Transverse colon (tissue), 4 donors: ENCODE measurements around the gene LGALS9. TPM values are rescaled to one million over a fixed set of nuclear protein-coding genes. Genes with fewer than 3 reads are reported as not detected.
"Not testable (repeated sequence)": the region's sequence is repeated elsewhere in the genome, so short reads cannot be mapped to it uniquely, and the experiment has no call there.

Experiments
- DNase-seq: peaks from one replicate; pipeline ENCODE4 v3.0.0-alpha.2; 2019
- H3K27ac ChIP-seq, 4 donors: fragments of 200-600 bp; sonication (generic); 2 replicates each; pipeline ENCODE4 v1.5.1; 2016 to 2018; ENCODE audit warnings: inconsistent platforms in 4 of 4
- H3K27me3 ChIP-seq: fragments of 200-600 bp; sonication (generic); 2 replicates; pipeline ENCODE4 v1.5.1; 2017; ENCODE audit warnings: inconsistent platforms
- H3K36me3 ChIP-seq, 4 donors: fragments of 200-600 bp; sonication (generic); 2 replicates each; pipeline ENCODE4 v1.5.1; 2017 to 2019; ENCODE audit warnings: inconsistent platforms in 4 of 4
- H3K4me1 ChIP-seq, 4 donors: fragments of 200-600 bp; sonication (generic); 2 replicates each; pipeline ENCODE4 v1.5.1; 2017 to 2020; ENCODE audit warnings: inconsistent platforms in 4 of 4
- H3K4me3 ChIP-seq, 4 donors: fragments of 200-600 bp; sonication (generic); 1 replicate in 1 of 4; 2 replicates in 3 of 4; pipeline versions ENCODE4 v1.5.1 to v1.6.1; 2017 to 2019; ENCODE audit warnings: inconsistent platforms in 4 of 4
- H3K9me3 ChIP-seq, 2 donors: fragments of 200-600 bp; sonication (generic); 2 replicates each; pipeline ENCODE4 v1.5.1; 2017 to 2019; ENCODE audit warnings: inconsistent platforms in 2 of 2
- CTCF ChIP-seq, 5 experiments: fragments of 200-600 bp in 3 of 5; fragments of 450-650 bp in 2 of 5; sonication (generic) in 3 of 5; IDR thresholded peaks; 1 replicate in 2 of 5; 2 replicates in 3 of 5; pipeline ENCODE4 v1.5.1; 2016 to 2017; ENCODE audit warnings: antibody characterized with exemption in 5 of 5, inconsistent platforms in 3 of 5, mild to moderate bottlenecking in 2 of 5, moderate library complexity in 1 of 5
- EP300 ChIP-seq: sonication (generic); formaldehyde crosslinking; IDR thresholded peaks from one replicate; pipeline ENCODE4 v1.6.1; 2017; ENCODE audit warnings: antibody characterized with exemption, low read depth
- POLR2A ChIP-seq: fragments of 450-650 bp; IDR thresholded peaks from one replicate; pipeline ENCODE4 v1.6.1; 2016; ENCODE audit warnings: antibody characterized with exemption, mild to moderate bottlenecking, moderate library complexity
- POLR2AphosphoS5 ChIP-seq, 3 donors: sonication (generic); formaldehyde crosslinking; IDR thresholded peaks; one replicate each; pipeline ENCODE4 v1.6.1; 2016; ENCODE audit warnings: antibody characterized with exemption in 3 of 3
- WGBS, 2 donors: methylation state at CpG; one replicate each; pipeline ENCODE4 v1.1.5; 2018; ENCODE audit warnings: low coverage in 1 of 2; 5-methylcytosine and 5-hydroxymethylcytosine counted together
- in situ Hi-C, 4 donors: fragments of 200-750 bp; cut with MboI; loops; one replicate each; pipeline versions ENCODE4 v1.15.0 to v1.15.1; 2017; ENCODE audit warnings: low sequenced_read_pairs in 3 of 4, low pct_ligation_motif_present in 1 of 4, low pct_unique_long_range_greater_than_20kb in 1 of 4
- intact Hi-C: fragments of 100-400 bp; cut with DNase I; formaldehyde crosslinking; loops from one replicate; pipeline ENCODE4 v1.15.1; 2023; ENCODE audit warnings: low total_unique reads
- small RNA-seq, 4 donors: library from RNA; depleted of rRNA; stranded (forward); fragments of <200 nt; gene quantifications; one replicate each; pipeline ENCODE3, GENCODE V24; 2016
- total RNA-seq, 4 donors: library from RNA; depleted of rRNA; stranded (reverse); fragments of >200 nt; gene quantifications; one replicate each; pipeline ENCODE4 v1.1.0, GENCODE V29; 2016

LGALS9 gene
- total RNA-seq, 4 donors from 2014 or later, result 245 to 463 (median 368) TPM

DNA sequence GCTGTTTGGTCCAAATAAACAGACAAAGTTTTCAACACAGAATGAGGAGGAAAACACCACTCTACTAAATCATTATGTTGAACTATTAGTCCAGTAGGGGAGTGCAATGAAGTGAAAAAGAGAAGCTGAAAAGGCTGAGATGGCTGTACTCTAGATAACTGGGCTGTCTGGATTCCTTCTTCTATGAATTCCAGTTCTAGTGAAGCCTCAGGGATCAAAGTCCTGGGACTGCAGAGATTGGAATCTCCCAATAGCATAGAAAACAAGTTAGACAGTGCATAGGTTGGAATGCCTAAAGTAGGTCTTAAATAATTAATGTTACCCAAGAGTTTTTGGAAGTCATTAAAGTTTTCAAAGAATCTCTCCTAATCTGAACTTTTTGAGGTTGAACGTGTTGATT lies 59.9 kb downstream of the LGALS9 start:
- Histone ChIP-seq H3K27ac (no peak overlapping the region), H3K9me3 (peaks cover 7 to 24% of the 10 kb centered on the region in 2 donors), H3K36me3 (no peaks in the 10 kb centered on the region), H3K4me3 (no peak overlapping the region), H3K27me3 (no peaks in the 10 kb centered on the region), H3K4me1 (no peaks in the 10 kb centered on the region)
- in situ Hi-C loops, result no loop called here
- intact Hi-C loops, result no loop called here
- no peak for DNase-seq
- 86 to 97% methylated on average over 1 of the region's 1 CpG for WGBS, 2 donors
- no peak for TF ChIP-seq POLR2A
- TF ChIP-seq CTCF (IDR thresholded peaks at IDR 0.05), result no peak
- no peak for TF ChIP-seq POLR2AphosphoS5 (IDR thresholded peaks at IDR 0.05)
- TF ChIP-seq EP300, result no peak

DNA sequence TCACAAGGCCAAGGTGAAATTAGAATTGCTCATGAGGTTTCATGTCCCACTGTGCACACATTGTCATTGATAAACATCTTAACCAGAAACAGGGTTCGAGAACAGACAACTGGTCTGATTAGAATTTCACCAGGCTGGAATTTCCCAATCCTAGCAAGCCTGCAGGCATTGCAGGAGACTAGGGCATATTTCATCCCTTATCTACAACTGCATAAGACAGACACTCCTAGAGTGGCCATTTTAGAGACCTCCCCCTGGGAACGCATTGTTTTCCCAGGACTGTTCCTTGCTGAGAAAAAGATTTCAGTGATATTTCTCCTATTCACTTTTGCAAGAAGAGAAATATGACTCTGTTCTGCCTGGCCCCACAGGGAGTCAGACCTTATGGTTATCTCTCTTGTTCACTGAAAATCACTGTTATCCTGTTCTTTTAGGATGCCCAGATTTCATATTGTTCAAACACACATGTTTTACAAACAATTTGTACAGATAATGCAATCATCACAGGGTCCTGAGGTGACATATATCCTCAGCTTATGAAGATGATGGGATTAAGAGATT lies 64.3 kb downstream of the LGALS9 start:
- H3K4me1 ChIP-seq, H3K4me3 ChIP-seq, H3K27ac ChIP-seq, H3K27me3 ChIP-seq, DNase-seq, in situ Hi-C loops, H3K36me3 ChIP-seq, intact Hi-C loops: not testable (repeated sequence)
- WGBS, 2 donors, result 69 to 70% methylated on average over 2 of the region's 2 CpGs
- peaks cover 0 to 17% of the 10 kb centered on the region in 2 donors for H3K9me3 ChIP-seq

Small RNA genes lying within 50 kb of the gene (small RNA-seq; reads per million reads assigned to genes)
- gene AC015688.1 (0 reads per million in 4 donors), gene AC015688.2 (0 reads per million in 4 donors), gene AC015688.5 (0 reads per million in 4 donors), gene CPDP1 (0 reads per million in 4 donors)

Other genes starting within 250 kb of the LGALS9 start
- 10 to 100 TPM in 3 of 4 donors, 1 to 10 TPM in 1; 8.2 to 55.7 (median 30.9) TPM for gene KSR1, start 174.7 kb upstream of the LGALS9 start, total RNA-seq
- 10 to 100 TPM in 1 of 4 donors, 1 to 10 TPM in 2, under 1 TPM in 1; 0.40 to 20.3 (median 2.2) TPM for gene NOS2, start 169.3 kb downstream of the LGALS9 start, total RNA-seq